ENCODE data around the gene SLFN14.
"Not testable (repeated sequence)": the region's sequence is repeated elsewhere in the genome, so short reads cannot be mapped to it uniquely, and the experiment has no call there.

The SLFN14 gene

GRCh38 chr17:35559495-35560210 lies 966 bp downstream of the SLFN14 start:
- no peak for DNase-seq (ENCODE audit: low spot score)

GRCh38 chr17:35557353-35557752 lies 3.3 kb downstream of the SLFN14 start:
- DNase-seq (ENCODE audit: low spot score), result no peak

- DNase-seq (ENCODE audit: low spot score), result no peak
Measured at GRCh38 chr17:35555691-35556090, 4.9 kb downstream of the SLFN14 start.

GRCh38 chr17:35554668-35555067 lies 6.0 kb downstream of the SLFN14 start:
- no peak for DNase-seq (ENCODE audit: low spot score)

- no peak for DNase-seq (ENCODE audit: low spot score)
Measured at GRCh38 chr17:35553310-35553709, 7.3 kb downstream of the SLFN14 start.

- no peak for DNase-seq (ENCODE audit: low spot score)
Measured at GRCh38 chr17:35548978-35549377, 11.6 kb downstream of the SLFN14 start.

GRCh38 chr17:35548208-35548810 lies 12.3 kb downstream of the SLFN14 start:
- no peak for DNase-seq (ENCODE audit: low spot score)

GRCh38 chr17:35546487-35546886 lies 14.1 kb downstream of the SLFN14 start:
- DNase-seq (ENCODE audit: low spot score), result no peak

- DNase-seq (ENCODE audit: low spot score), result no peak
Measured at GRCh38 chr17:35545150-35545549, 15.5 kb downstream of the SLFN14 start.

- no peak for DNase-seq (ENCODE audit: low spot score)
Measured at GRCh38 chr17:35543856-35544255, 16.8 kb downstream of the SLFN14 start.

- DNase-seq (ENCODE audit: low spot score), result no peak
Measured at GRCh38 chr17:35542990-35543389, 17.6 kb downstream of the SLFN14 start.

- no peak for DNase-seq (ENCODE audit: low spot score)
Measured at GRCh38 chr17:35541434-35541833, 19.2 kb downstream of the SLFN14 start.

- DNase-seq (ENCODE audit: low spot score), result peak; percentile 78
Measured at GRCh38 chr17:35540589-35541404, 19.8 kb downstream of the SLFN14 start.

GRCh38 chr17:35539659-35540026 lies 21.0 kb downstream of the SLFN14 start:
- DNase-seq (ENCODE audit: low spot score), result no peak

- DNase-seq (ENCODE audit: low spot score), result no peak
Measured at GRCh38 chr17:35537601-35538141, 22.9 kb downstream of the SLFN14 start, which contains the start of gene SLFN12L. SLFN12L (minus strand) TSS chr17:35537678; CDS start chr17:35522364, 15,314 bp downstream.

- DNase-seq (ENCODE audit: low spot score), result no peak
Measured at GRCh38 chr17:35536664-35537171, 23.9 kb downstream of the SLFN14 start.

- DNase-seq (ENCODE audit: low spot score), result not testable (repeated sequence)
Measured at GRCh38 chr17:35535406-35535805, 25.2 kb downstream of the SLFN14 start.

- no peak for DNase-seq (ENCODE audit: low spot score)
Measured at GRCh38 chr17:35534576-35535093, 26.0 kb downstream of the SLFN14 start.

GRCh38 chr17:35531160-35531559 lies 29.5 kb downstream of the SLFN14 start:
- no peak for DNase-seq (ENCODE audit: low spot score)

GRCh38 chr17:35529866-35530265 lies 30.8 kb downstream of the SLFN14 start:
- DNase-seq (ENCODE audit: low spot score), result no peak

- not testable (repeated sequence) for DNase-seq (ENCODE audit: low spot score)
Measured at GRCh38 chr17:35529326-35529725, 31.3 kb downstream of the SLFN14 start.

- DNase-seq (ENCODE audit: low spot score), result no peak
Measured at GRCh38 chr17:35523296-35523695, 37.3 kb downstream of the SLFN14 start.
